ENCODE data around the gene TROAP.
"Not testable (repeated sequence)": the region's sequence is repeated elsewhere in the genome, so short reads cannot be mapped to it uniquely, and the experiment has no call there.

Gene TROAP

GRCh38 chr12:49369411-49370145 lies 46.5 kb downstream of the TROAP start:
- TF ChIP-seq, protein P1, sequence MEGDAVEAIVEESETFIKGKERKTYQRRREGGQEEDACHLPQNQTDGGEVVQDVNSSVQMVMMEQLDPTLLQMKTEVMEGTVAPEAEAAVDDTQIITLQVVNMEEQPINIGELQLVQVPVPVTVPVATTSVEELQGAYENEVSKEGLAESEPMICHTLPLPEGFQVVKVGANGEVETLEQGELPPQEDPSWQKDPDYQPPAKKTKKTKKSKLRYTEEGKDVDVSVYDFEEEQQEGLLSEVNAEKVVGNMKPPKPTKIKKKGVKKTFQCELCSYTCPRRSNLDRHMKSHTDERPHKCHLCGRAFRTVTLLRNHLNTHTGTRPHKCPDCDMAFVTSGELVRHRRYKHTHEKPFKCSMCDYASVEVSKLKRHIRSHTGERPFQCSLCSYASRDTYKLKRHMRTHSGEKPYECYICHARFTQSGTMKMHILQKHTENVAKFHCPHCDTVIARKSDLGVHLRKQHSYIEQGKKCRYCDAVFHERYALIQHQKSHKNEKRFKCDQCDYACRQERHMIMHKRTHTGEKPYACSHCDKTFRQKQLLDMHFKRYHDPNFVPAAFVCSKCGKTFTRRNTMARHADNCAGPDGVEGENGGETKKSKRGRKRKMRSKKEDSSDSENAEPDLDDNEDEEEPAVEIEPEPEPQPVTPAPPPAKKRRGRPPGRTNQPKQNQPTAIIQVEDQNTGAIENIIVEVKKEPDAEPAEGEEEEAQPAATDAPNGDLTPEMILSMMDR (IDR thresholded peaks at IDR 0.05; ENCODE audit: low read depth, low read length, missing control alignments), result peak; percentile 67
- peak overlapping the region; percentile 7 for H3K4me3 ChIP-seq (ENCODE audit: low read depth, low read length)
- peak overlapping the region; percentile 33 for H3K27ac ChIP-seq
- H3K27me3 ChIP-seq (replicated peaks), result no peaks in the 10 kb centered on the region
- in situ Hi-C loops (cut with HindIII; ENCODE audit: low pct_ligation_motif_present, low sequenced_read_pairs), result loop anchor here (25.0 kb wide), 1 partner anchor 143 kb away; no protein-coding TSS in a partner anchor
- peaks cover 9% of the 10 kb centered on the region for H3K36me3 ChIP-seq (replicated peaks)
- no peak for DNase-seq

GRCh38 chr12:49370539-49370938 lies 47.5 kb downstream of the TROAP start:
- Histone ChIP-seq H3K27me3 (replicated peaks) (no peaks in the 10 kb centered on the region), H3K27ac (no peak overlapping the region), H3K36me3 (replicated peaks) (peaks cover 9% of the 10 kb centered on the region), H3K4me3 (ENCODE audit: low read depth, low read length) (no peak overlapping the region)
- in situ Hi-C loops (cut with HindIII; ENCODE audit: low pct_ligation_motif_present, low sequenced_read_pairs), result loop anchor here (25.0 kb wide), 1 partner anchor 142 kb away; no protein-coding TSS in a partner anchor
- TF ChIP-seq, protein P1 (IDR thresholded peaks at IDR 0.05; ENCODE audit: low read depth, low read length, missing control alignments), result no peak
- DNase-seq, result no peak

- Histone ChIP-seq H3K4me3 (ENCODE audit: low read depth, low read length) (no peak overlapping the region), H3K27me3 (replicated peaks) (no peaks in the 10 kb centered on the region), H3K36me3 (replicated peaks) (peaks cover 9% of the 10 kb centered on the region), H3K27ac (no peak overlapping the region)
- in situ Hi-C loops (cut with HindIII; ENCODE audit: low pct_ligation_motif_present, low sequenced_read_pairs), result no loop called here
- TF ChIP-seq, protein P1 (IDR thresholded peaks at IDR 0.05; ENCODE audit: low read depth, low read length, missing control alignments), result no peak
- DNase-seq, result no peak
These were observed 52.4 kb downstream of the TROAP start for GRCh38 chr12:49375406-49375805.

GRCh38 chr12:49377386-49377785 lies 54.3 kb downstream of the TROAP start:
- H3K27me3 ChIP-seq (replicated peaks), result no peaks in the 10 kb centered on the region
- DNase-seq, result no peak
- TF ChIP-seq, protein P1 (IDR thresholded peaks at IDR 0.05; ENCODE audit: low read depth, low read length, missing control alignments), result no peak
- peaks cover 7% of the 10 kb centered on the region for H3K36me3 ChIP-seq (replicated peaks)
- H3K27ac ChIP-seq, result no peak overlapping the region
- in situ Hi-C loops (cut with HindIII; ENCODE audit: low pct_ligation_motif_present, low sequenced_read_pairs), result no loop called here
- no peak overlapping the region for H3K4me3 ChIP-seq (ENCODE audit: low read depth, low read length)

- in situ Hi-C loops (cut with HindIII; ENCODE audit: low pct_ligation_motif_present, low sequenced_read_pairs), result not testable (repeated sequence)
These were observed 57.1 kb downstream of the TROAP start for GRCh38 chr12:49380184-49380583.

More at GRCh38 chr12:49380184-49380583, 57.1 kb downstream of the TROAP start:
- H3K27ac ChIP-seq; H3K36me3 ChIP-seq (replicated peaks); H3K4me3 ChIP-seq (ENCODE audit: low read depth, low read length); H3K27me3 ChIP-seq (replicated peaks); DNase-seq: not testable (repeated sequence)
